HEK293T (cell line): ENCODE data around the gene ZDHHC8.

Experiments
- BHLHE40 ChIP-seq: fragments of 450-650 bp; IDR thresholded peaks from 2 replicates; pipeline ENCODE4 v1.6.1; 2016; ENCODE audit warnings: mild to moderate bottlenecking, moderate library complexity, borderline replicate concordance
- FOXA1 ChIP-seq: fragments of 450-650 bp; IDR thresholded peaks from 2 replicates; pipeline ENCODE4 v1.6.1; 2016; ENCODE audit warnings: mild to moderate bottlenecking
- FOXK2 ChIP-seq: fragments of 450-650 bp; IDR thresholded peaks from 2 replicates; pipeline ENCODE4 v1.6.1; 2016; ENCODE audit warnings: mild to moderate bottlenecking
- FOXM1 ChIP-seq: fragments of 450-650 bp; IDR thresholded peaks from 2 replicates; pipeline ENCODE4 v1.6.1; 2017; ENCODE audit warnings: mild to moderate bottlenecking, borderline replicate concordance
- LEF1 ChIP-seq: fragments of 450-650 bp; IDR thresholded peaks from 2 replicates; pipeline ENCODE4 v1.6.1; 2017; ENCODE audit warnings: mild to moderate bottlenecking, borderline replicate concordance
- NFRKB ChIP-seq: fragments of 450-650 bp; IDR thresholded peaks from 2 replicates; pipeline ENCODE4 v1.6.1; 2016; ENCODE audit warnings: mild to moderate bottlenecking, moderate library complexity
- PKNOX1 ChIP-seq: fragments of 450-650 bp; IDR thresholded peaks from 2 replicates; pipeline ENCODE4 v1.6.1; 2016
- SP1 ChIP-seq: fragments of 450-650 bp; IDR thresholded peaks from 2 replicates; pipeline ENCODE4 v1.6.1; 2017
- SUZ12 ChIP-seq: fragments of 450-650 bp; IDR thresholded peaks from 2 replicates; pipeline ENCODE4 v1.6.1; 2016; ENCODE audit warnings: mild to moderate bottlenecking
- TARDBP ChIP-seq: fragments of 450-650 bp; IDR thresholded peaks from 2 replicates; pipeline ENCODE4 v1.6.1; 2016

GRCh38 chr22:20183101-20183500, 51.5 kb downstream of the ZDHHC8 start:
- no peak for TF ChIP-seq NFRKB
- TF ChIP-seq FOXA1, result no peak
- no peak for TF ChIP-seq SP1
- no peak for TF ChIP-seq BHLHE40
- no peak for TF ChIP-seq LEF1
- TF ChIP-seq FOXK2, result no peak
- no peak for TF ChIP-seq SUZ12
- no peak for TF ChIP-seq TARDBP
- no peak for TF ChIP-seq PKNOX1
- no peak for TF ChIP-seq FOXM1
